ENCODE measurements around the gene HSF2BP. TPM values are rescaled to one million over a fixed set of nuclear protein-coding genes. Genes with fewer than 3 reads are reported as not detected.
A peak's percentile ranks its signal among the peaks of the same experiment; 100 is the strongest.
"Not testable (repeated sequence)": the region's sequence is repeated elsewhere in the genome, so short reads cannot be mapped to it uniquely, and the experiment has no call there.

Gene HSF2BP
- total RNA-seq, 4 donors from 2014 or later, result 0.39 to 0.97 TPM; not detected in 2

DNA sequence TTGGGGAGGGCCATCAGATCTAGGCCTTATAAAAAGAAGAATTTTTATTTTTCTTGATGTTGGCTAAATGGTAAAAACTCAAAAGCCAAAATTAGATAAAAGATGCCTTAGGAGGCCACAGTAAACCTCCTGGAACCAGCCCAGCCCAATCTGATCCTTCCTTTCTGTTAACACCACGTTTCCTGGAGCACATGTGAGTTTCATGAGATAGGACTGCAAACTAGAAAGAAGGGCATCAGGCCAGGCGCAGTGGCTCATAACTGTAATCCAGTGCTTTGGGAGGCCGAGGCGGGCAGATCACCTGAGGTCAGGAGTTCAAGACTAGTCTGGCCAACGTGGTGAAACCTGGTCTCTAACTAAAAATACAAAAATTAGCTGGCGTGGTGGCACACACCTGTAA lies 6.7 kb downstream of the HSF2BP start:
- WGBS, 2 donors, result 88 to 90% methylated on average over 6 of the region's 6 CpGs
- H3K4me3 ChIP-seq (ENCODE audit: low read depth, poor library complexity, severe bottlenecking), result no peak overlapping the region
- TF ChIP-seq CTCF (IDR thresholded peaks at IDR 0.05) (no peak), POLR2A (IDR thresholded peaks at IDR 0.05) (no peak)
- intact Hi-C loops (cut with DNase I; ENCODE audit: low total_unique reads), result no loop called here
- DNase-seq (ENCODE audit: low spot score in 2 of 2), result peak in 1 of 2 donors; percentile 70

DNA sequence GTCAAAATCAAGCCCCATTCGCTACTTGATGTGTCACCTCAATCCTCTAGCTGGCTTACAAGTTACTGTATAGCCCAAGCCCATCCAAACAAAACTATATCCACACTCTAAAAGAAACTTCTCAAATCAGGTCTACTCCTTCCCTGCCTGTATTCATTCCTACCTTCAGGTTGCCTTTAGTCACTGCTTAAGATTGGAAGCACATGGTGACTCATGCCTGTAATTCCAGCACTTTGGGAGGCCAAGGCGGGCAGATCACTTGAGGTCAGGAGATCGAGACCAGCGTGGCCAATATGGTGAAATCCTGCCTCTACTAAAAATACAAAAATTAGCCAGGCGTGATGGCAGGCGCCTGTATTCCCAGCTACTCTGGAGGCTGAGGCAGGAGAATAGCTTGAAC lies 7.4 kb downstream of the HSF2BP start:
- 96 to 98% methylated on average over 6 of the region's 6 CpGs for whole genome bisulfite sequencing, 2 donors
- intact Hi-C loops (cut with DNase I; ENCODE audit: low total_unique reads); H3K4me3 ChIP-seq (ENCODE audit: low read depth, poor library complexity, severe bottlenecking): not testable (repeated sequence)
- DNase-seq (ENCODE audit: low spot score in 2 of 2), result peak in 1 of 2 donors; percentile 20

DNA sequence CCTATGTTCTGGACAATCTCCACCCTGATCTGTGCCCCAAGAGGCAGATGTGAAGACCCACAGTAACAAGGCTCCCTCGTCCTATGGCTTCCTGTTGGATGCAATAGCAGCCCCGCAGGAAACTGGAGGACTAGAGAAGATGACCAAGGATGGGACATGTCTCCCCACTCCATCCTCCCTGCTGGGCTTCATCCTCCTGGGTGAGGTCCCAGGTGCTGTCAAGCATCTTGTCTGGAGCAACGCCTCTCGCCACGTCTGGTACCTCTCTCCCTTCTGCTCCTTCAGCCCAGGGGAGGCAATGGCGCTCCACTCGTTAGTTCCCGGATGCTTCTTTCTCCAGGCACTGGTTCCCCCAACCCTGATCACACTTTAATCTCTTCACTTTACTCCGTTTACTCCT lies 11.1 kb downstream of the HSF2BP start:
- WGBS, 2 donors, result 75 to 81% methylated on average over 9 of the region's 9 CpGs
- peak in 1 of 2 donors; percentile 80 for DNase-seq (ENCODE audit: low spot score in 2 of 2)
- no peak for TF ChIP-seq CTCF (IDR thresholded peaks at IDR 0.05)
- no peak for TF ChIP-seq POLR2A (IDR thresholded peaks at IDR 0.05)
- no peak overlapping the region for H3K4me3 ChIP-seq (ENCODE audit: low read depth, poor library complexity, severe bottlenecking)
- intact Hi-C loops (cut with DNase I; ENCODE audit: low total_unique reads), result no loop called here

DNA sequence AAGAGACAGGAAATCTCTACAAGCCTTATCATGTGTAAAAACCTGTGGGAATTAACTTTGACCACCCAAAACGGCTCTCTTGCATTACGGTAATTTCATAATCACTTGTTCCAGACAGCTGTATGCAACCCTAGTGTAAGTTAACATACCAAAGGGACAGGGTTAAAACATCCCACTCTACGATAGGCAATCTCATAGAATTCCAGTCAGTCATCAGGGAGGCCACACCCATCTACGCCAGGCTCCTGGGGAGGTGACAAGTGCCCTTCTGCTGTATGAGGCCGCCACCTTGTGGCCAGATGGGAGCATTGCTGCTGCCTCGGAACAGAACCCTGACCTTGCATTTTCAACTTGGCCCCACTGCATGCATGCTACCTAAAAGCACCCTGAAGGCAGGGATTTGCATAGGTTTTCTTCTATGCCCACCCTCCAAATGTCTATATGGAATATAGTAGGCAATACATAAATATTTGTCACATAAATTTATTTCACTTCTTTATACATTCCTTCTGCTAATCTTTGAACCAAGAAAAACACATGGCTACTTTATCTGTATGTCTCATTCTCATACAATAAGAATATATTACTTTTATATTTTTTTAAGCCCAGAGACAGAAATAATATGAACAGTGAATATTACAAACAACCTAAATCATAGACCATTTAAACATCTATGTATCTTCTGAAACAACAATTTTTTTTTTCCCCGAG lies 12.6 kb downstream of the HSF2BP start:
- WGBS, 2 donors, result 16 to 18% methylated on average over 7 of the region's 7 CpGs
- intact Hi-C loops (cut with DNase I; ENCODE audit: low total_unique reads), result no loop called here
- DNase-seq (ENCODE audit: low spot score in 2 of 2), result peak; percentile 92 to 98
- TF ChIP-seq CTCF (IDR thresholded peaks at IDR 0.05) (peak in 2 of 3 donors; percentile 76 to 98), POLR2A (IDR thresholded peaks at IDR 0.05) (no peak)
- no peak overlapping the region for H3K4me3 ChIP-seq (ENCODE audit: low read depth, poor library complexity, severe bottlenecking)

GRCh38 chr21:43645976-43646375 lies 13.3 kb downstream of the HSF2BP start:
- intact Hi-C loops (cut with DNase I; ENCODE audit: low total_unique reads), result no loop called here
- no peak overlapping the region for H3K4me3 ChIP-seq (ENCODE audit: low read depth, poor library complexity, severe bottlenecking)
- WGBS, 2 donors, result 31 to 38% methylated on average over 4 of the region's 4 CpGs
- DNase-seq (ENCODE audit: low spot score in 2 of 2), result peak in 1 of 2 donors; percentile 45
- TF ChIP-seq CTCF (IDR thresholded peaks at IDR 0.05) (no peak), POLR2A (IDR thresholded peaks at IDR 0.05) (no peak)

- DNase-seq (ENCODE audit: low spot score in 2 of 2), result peak; percentile 75 to 87
- H3K4me3 ChIP-seq (ENCODE audit: low read depth, poor library complexity, severe bottlenecking), result no peak overlapping the region
- WGBS, 2 donors, result 32 to 35% methylated on average over 12 of the region's 12 CpGs
- intact Hi-C loops (cut with DNase I; ENCODE audit: low total_unique reads), result no loop called here
- TF ChIP-seq CTCF (IDR thresholded peaks at IDR 0.05), result no peak
- no peak for TF ChIP-seq POLR2A (IDR thresholded peaks at IDR 0.05)
These were observed 14.0 kb downstream of the HSF2BP start for GRCh38 chr21:43645136-43645891.
